OCI-LY1 (cell line): Measurements from ENCODE around the gene CPTP.

Experiments
- H2AFZ ChIP-seq: fragments of 200-600 bp; sonication (generic), shearing (Covaris generic); 2 replicates; pipeline ENCODE4 v1.6.0; 2014; ENCODE audit warnings: antibody characterized with exemption, mild to moderate bottlenecking, low read length
- H3F3A ChIP-seq: fragments of 200-600 bp; sonication (generic), shearing (Covaris generic); 2 replicates; pipeline ENCODE4 v1.6.0; 2014; ENCODE audit warnings: mild to moderate bottlenecking, antibody characterized with exemption, low read length, moderate library complexity; ENCODE audit not compliant: insufficient read depth
- H3K27ac ChIP-seq: fragments of 200-600 bp; sonication (generic); 2 replicates; pipeline ENCODE4 v1.5.1; 2014; ENCODE audit warnings: low read length, mixed run types, mild to moderate bottlenecking, low read depth; ENCODE audit not compliant: poor library complexity, severe bottlenecking
- H3K27me3 ChIP-seq: fragments of 200-600 bp; sonication (generic); 2 replicates; pipeline ENCODE4 v1.6.0; 2014; ENCODE audit warnings: antibody characterized with exemption, mild to moderate bottlenecking, low read length, moderate library complexity; ENCODE audit not compliant: insufficient read depth
- H3K36me3 ChIP-seq: fragments of 200-600 bp; sonication (generic); 2 replicates; pipeline ENCODE4 v1.6.1; 2014; ENCODE audit warnings: mild to moderate bottlenecking, antibody characterized with exemption, low read length, moderate library complexity, mixed read lengths; ENCODE audit not compliant: insufficient read depth
- H3K4me1 ChIP-seq: fragments of 200-600 bp; sonication (generic); 2 replicates; pipeline ENCODE4 v1.5.1; 2014; ENCODE audit warnings: mild to moderate bottlenecking, low read length, moderate library complexity; ENCODE audit not compliant: insufficient read depth, severe bottlenecking
- H3K4me2 ChIP-seq: fragments of 200-600 bp; sonication (generic), shearing (Covaris generic); 2 replicates; pipeline ENCODE4 v1.6.1; 2014; ENCODE audit warnings: low read length
- H3K4me3 ChIP-seq: fragments of 200-600 bp; sonication (generic); 2 replicates; pipeline ENCODE4 v1.5.1; 2014; ENCODE audit warnings: low read length, low read depth, mild to moderate bottlenecking, mixed read lengths; ENCODE audit not compliant: poor library complexity, severe bottlenecking
- H3K79me2 ChIP-seq: fragments of 200-600 bp; shearing (Covaris generic); 2 replicates; pipeline ENCODE4 v1.6.1; 2016; ENCODE audit warnings: mixed run types, low read length, mixed read lengths; ENCODE audit not compliant: insufficient read depth
- H3K9ac ChIP-seq: fragments of 200-600 bp; sonication (generic), shearing (Covaris generic); 2 replicates; pipeline ENCODE4 v1.6.1; 2014; ENCODE audit warnings: mild to moderate bottlenecking, low read length, mixed read lengths
- H3K9me2 ChIP-seq: fragments of 200-600 bp; sonication (generic), shearing (Covaris generic); 2 replicates; pipeline ENCODE4 v1.6.1; 2014; ENCODE audit warnings: low read depth, mild to moderate bottlenecking, low read length, mixed read lengths
- H3K9me3 ChIP-seq: fragments of 200-600 bp; shearing (Covaris generic); 2 replicates; pipeline ENCODE4 v1.6.1; 2014; ENCODE audit warnings: low read length, mixed read lengths
- H4K20me1 ChIP-seq: fragments of 200-600 bp; sonication (generic), shearing (Covaris generic); 2 replicates; pipeline ENCODE4 v1.6.0; 2016; ENCODE audit warnings: mild to moderate bottlenecking, low read length; ENCODE audit not compliant: insufficient read depth
- EZH2 ChIP-seq: fragments of 200-600 bp; sonication (generic), shearing (Covaris generic); IDR thresholded peaks from 2 replicates; pipeline ENCODE4 v1.8.0; 2017; ENCODE audit warnings: borderline replicate concordance, mixed run types, mild to moderate bottlenecking, antibody characterized with exemption, low read length, moderate library complexity, mixed read lengths
- TF ChIP-seq, protein P1 (sequence below): fragments of 200-600 bp; sonication (generic), shearing (Covaris generic); IDR thresholded peaks from 2 replicates; pipeline ENCODE4 v1.5.1; 2017; ENCODE audit warnings: mild to moderate bottlenecking, antibody characterized with exemption, low read length, moderate library complexity, mixed read lengths

CPTP gene

DNA sequence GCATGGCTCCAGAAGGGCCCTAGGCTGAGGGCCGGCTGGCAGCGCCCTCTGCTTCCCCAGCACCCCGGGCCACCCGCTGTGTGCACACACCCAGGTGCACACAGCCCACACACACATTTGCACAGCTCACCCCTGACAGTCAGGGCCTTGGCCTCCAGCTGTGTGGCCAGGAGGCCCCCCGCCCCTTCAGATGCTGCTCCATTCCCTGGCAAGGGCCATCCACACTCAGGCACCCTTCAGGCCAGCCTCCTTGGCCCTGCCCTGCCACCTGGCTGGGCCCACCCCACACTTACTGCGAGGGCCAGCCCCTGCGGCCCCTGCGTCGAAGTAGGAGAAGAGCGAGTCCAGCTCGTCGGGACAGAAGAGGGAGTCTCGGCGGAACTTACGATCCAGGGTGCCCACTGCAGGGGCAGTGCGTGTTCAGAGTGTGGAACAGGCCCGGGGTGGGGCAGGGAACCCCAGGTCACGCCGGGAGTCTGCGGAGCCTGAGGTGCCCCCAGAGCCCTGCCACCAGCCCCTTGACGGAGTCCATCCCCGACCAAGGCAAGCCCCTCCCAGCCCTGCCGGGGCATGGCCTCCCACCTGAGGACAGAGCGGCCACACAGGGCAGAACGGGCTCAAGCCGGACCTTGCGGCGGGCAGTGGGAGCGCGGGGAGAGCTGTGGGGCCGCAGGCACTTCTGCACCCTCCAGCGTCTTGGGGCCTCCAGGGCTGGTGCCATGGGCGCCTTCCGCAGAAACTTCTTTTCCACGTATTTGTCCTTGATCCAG, 29.3 kb upstream of the CPTP start:
- no peaks in the 10 kb centered on the region for H3K9me2 ChIP-seq
- H4K20me1 ChIP-seq = no peaks in the 10 kb centered on the region
- no peak overlapping the region for H2AFZ ChIP-seq
- no peak overlapping the region for H3K9ac ChIP-seq
- H3K4me1 ChIP-seq = no peaks in the 10 kb centered on the region
- H3K4me3 ChIP-seq = no peak overlapping the region
- H3K27me3 ChIP-seq = no peaks in the 10 kb centered on the region
- no peak overlapping the region for H3K27ac ChIP-seq
- H3F3A ChIP-seq = no peaks in the 10 kb centered on the region
- no peaks in the 10 kb centered on the region for H3K9me3 ChIP-seq
- no peak overlapping the region for H3K4me2 ChIP-seq
- no peak for TF ChIP-seq EZH2
- TF ChIP-seq, protein P1, sequence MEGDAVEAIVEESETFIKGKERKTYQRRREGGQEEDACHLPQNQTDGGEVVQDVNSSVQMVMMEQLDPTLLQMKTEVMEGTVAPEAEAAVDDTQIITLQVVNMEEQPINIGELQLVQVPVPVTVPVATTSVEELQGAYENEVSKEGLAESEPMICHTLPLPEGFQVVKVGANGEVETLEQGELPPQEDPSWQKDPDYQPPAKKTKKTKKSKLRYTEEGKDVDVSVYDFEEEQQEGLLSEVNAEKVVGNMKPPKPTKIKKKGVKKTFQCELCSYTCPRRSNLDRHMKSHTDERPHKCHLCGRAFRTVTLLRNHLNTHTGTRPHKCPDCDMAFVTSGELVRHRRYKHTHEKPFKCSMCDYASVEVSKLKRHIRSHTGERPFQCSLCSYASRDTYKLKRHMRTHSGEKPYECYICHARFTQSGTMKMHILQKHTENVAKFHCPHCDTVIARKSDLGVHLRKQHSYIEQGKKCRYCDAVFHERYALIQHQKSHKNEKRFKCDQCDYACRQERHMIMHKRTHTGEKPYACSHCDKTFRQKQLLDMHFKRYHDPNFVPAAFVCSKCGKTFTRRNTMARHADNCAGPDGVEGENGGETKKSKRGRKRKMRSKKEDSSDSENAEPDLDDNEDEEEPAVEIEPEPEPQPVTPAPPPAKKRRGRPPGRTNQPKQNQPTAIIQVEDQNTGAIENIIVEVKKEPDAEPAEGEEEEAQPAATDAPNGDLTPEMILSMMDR = no peak
- H3K79me2 ChIP-seq = no peaks in the 10 kb centered on the region
- H3K36me3 ChIP-seq = no peaks in the 10 kb centered on the region

DNA sequence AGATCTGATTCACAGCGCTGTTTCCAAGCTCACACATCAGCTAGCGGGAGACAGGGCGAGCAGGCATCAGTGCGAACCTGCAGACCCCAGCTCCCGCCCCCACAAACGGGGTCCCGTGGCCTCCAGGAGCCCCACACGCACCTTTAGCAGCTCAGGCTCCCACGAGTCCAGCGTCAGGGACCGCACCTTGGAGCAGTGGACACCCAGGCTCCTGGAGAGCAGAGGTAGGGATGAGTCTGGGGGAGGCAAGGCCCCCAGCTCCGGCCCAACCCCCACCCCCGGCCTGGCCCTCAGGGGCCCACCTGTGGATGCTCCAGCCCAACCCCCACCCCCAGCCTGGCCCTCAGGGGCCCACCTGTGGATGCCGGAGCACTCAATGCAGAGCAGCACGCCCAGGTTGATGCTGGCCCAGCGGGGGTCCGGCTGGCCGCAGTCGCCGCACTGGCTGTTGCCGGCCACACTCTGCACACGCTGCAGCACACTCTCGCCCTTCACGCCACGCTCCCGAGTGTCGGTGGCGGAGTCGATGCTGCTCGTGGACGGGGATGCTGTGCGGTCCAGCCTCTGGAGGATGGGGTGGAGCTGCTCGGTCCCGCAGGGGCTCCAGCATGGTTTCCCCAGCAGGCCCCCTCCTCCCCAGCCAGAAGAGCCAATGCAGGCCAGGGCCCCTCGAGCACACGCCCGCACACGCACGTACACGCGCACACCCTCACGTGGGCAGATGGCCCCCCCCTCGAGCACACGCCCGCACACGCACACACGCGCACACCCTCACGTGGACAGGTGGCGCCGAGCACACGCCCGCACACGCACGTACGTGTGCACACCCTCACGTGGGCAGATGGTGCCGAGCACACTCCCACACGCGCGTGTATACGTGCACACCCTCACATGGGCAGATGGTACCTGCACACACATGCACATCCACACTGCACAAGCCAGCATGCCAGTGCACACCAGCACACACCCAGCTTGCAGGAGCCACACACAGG, 28.2 kb upstream of the CPTP start:
- H4K20me1 ChIP-seq = no peaks in the 10 kb centered on the region

GRCh38 chr1:1297802-1298424, 26.7 kb upstream of the CPTP start:
- Histone ChIP-seq H4K20me1 (no peaks in the 10 kb centered on the region), H3K9me2 (no peaks in the 10 kb centered on the region)

More for the DNA sequence above, 28.2 kb upstream of the CPTP start:
- Histone ChIP-seq H3K79me2 (no peaks in the 10 kb centered on the region), H3K9me2 (no peaks in the 10 kb centered on the region), H3K27me3 (no peaks in the 10 kb centered on the region), H3K4me1 (no peaks in the 10 kb centered on the region), H3K4me2 (no peak overlapping the region), H3F3A (no peaks in the 10 kb centered on the region), H3K27ac (no peak overlapping the region), H3K36me3 (no peaks in the 10 kb centered on the region), H3K4me3 (no peak overlapping the region), H2AFZ (no peak overlapping the region), H3K9me3 (no peaks in the 10 kb centered on the region), H3K9ac (no peak overlapping the region)
- no peak for TF ChIP-seq EZH2
- TF ChIP-seq, protein P1 = no peak

More at GRCh38 chr1:1297802-1298424, 26.7 kb upstream of the CPTP start:
- Histone ChIP-seq H3K27ac (no peak overlapping the region), H3K4me1 (no peaks in the 10 kb centered on the region), H2AFZ (no peak overlapping the region), H3K4me3 (no peak overlapping the region), H3K9me3 (no peaks in the 10 kb centered on the region), H3K36me3 (no peaks in the 10 kb centered on the region), H3K79me2 (no peaks in the 10 kb centered on the region), H3K9ac (no peak overlapping the region), H3K4me2 (no peak overlapping the region), H3K27me3 (no peaks in the 10 kb centered on the region), H3F3A (no peaks in the 10 kb centered on the region)
- TF ChIP-seq EZH2 = no peak
- TF ChIP-seq, protein P1 = no peak
